ENCODE measurements around the gene MAP7. TPM values are rescaled to one million over a fixed set of nuclear protein-coding genes. Genes with fewer than 3 reads are reported as not detected.
"Not testable (repeated sequence)": the region's sequence is repeated elsewhere in the genome, so short reads cannot be mapped to it uniquely, and the experiment has no call there.

Gene MAP7
- total RNA-seq, 1 donor from 2014 or later = 101 TPM

DNA sequence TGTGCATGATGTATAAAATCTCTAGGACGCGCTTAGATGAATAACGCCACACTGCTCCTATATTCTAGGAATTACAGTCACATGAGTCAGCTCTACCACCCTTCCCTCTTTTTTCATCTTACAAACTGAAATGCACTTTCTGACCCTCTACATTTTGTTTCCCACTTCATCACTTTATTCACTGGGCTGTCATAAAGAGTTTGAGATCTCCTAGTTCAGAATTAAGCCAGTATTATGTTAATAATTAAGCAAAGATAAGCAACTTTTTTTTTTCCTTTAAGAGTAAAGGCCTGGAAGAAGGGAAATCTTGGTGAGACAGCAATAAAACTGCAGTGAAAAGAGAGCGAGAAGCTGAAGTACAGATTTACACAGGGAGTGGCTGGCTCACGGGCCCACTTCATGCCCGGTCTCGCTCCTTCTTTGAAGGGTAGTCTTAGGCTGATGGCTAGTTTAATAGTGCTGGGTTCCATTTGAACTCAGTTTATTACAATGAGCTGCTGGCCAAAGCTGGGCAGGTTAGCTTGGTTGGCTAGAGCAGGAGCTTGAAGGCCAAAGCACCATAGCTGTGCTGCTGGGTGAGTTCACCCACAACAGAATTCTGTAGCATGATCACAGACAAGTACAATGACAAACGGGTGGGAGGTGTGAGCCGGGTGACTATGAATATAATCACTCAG, 110.6 kb downstream of the MAP7 start:
- TF ChIP-seq CTCF (IDR thresholded peaks at IDR 0.05; ENCODE audit: unreplicated experiment) = no peak
- H3K9me3 Mint-ChIP-seq (ENCODE audit: low read depth) = no peaks in the 10 kb centered on the region
- H3K4me3 Mint-ChIP-seq (ENCODE audit: low read depth) = peak overlapping the region; percentile 35
- peak overlapping the region; percentile 91 for H3K27ac Mint-ChIP-seq
- peaks cover 48% of the 10 kb centered on the region for H3K4me1 Mint-ChIP-seq (ENCODE audit: low read depth)
- DNase-seq (ENCODE audit: low spot score, unreplicated experiment) = no peak
- H3K27me3 Mint-ChIP-seq = no peaks in the 10 kb centered on the region
- no peaks in the 10 kb centered on the region for H3K36me3 Mint-ChIP-seq (ENCODE audit: insufficient read depth)

- H3K27ac Mint-ChIP-seq = no peak overlapping the region
- no peaks in the 10 kb centered on the region for H3K36me3 Mint-ChIP-seq (ENCODE audit: insufficient read depth)
- H3K4me3 Mint-ChIP-seq (ENCODE audit: low read depth) = no peak overlapping the region
- no peak for DNase-seq (ENCODE audit: low spot score, unreplicated experiment)
- no peaks in the 10 kb centered on the region for H3K27me3 Mint-ChIP-seq
- H3K4me1 Mint-ChIP-seq (ENCODE audit: low read depth) = peaks cover 49% of the 10 kb centered on the region
- no peak for TF ChIP-seq CTCF (IDR thresholded peaks at IDR 0.05; ENCODE audit: unreplicated experiment)
- H3K9me3 Mint-ChIP-seq (ENCODE audit: low read depth) = no peaks in the 10 kb centered on the region
These were observed 111.8 kb downstream of the MAP7 start for GRCh38 chr6:136438441-136438840.

- peaks cover 49% of the 10 kb centered on the region for H3K4me1 Mint-ChIP-seq (ENCODE audit: low read depth)
- no peak for DNase-seq (ENCODE audit: low spot score, unreplicated experiment)
- H3K27me3 Mint-ChIP-seq = no peaks in the 10 kb centered on the region
- no peak overlapping the region for H3K27ac Mint-ChIP-seq
- no peaks in the 10 kb centered on the region for H3K9me3 Mint-ChIP-seq (ENCODE audit: low read depth)
- no peak overlapping the region for H3K4me3 Mint-ChIP-seq (ENCODE audit: low read depth)
- TF ChIP-seq CTCF (IDR thresholded peaks at IDR 0.05; ENCODE audit: unreplicated experiment) = no peak
- no peaks in the 10 kb centered on the region for H3K36me3 Mint-ChIP-seq (ENCODE audit: insufficient read depth)
These were observed 113.0 kb downstream of the MAP7 start for GRCh38 chr6:136437246-136437645.

- Mint-ChIP-seq H3K4me3 (ENCODE audit: low read depth) (no peak overlapping the region), H3K27ac (no peak overlapping the region)
These were observed 115.1 kb downstream of the MAP7 start for GRCh38 chr6:136435101-136435500.

GRCh38 chr6:136431306-136431705, 118.9 kb downstream of the MAP7 start:
- H3K27ac Mint-ChIP-seq; H3K36me3 Mint-ChIP-seq (ENCODE audit: insufficient read depth); H3K4me3 Mint-ChIP-seq (ENCODE audit: low read depth); H3K27me3 Mint-ChIP-seq; H3K9me3 Mint-ChIP-seq (ENCODE audit: low read depth); DNase-seq (ENCODE audit: low spot score, unreplicated experiment): not testable (repeated sequence)
- peaks cover 47% of the 10 kb centered on the region for H3K4me1 Mint-ChIP-seq (ENCODE audit: low read depth)

More at GRCh38 chr6:136435101-136435500, 115.1 kb downstream of the MAP7 start:
- peaks cover 10% of the 10 kb centered on the region for H3K36me3 Mint-ChIP-seq (ENCODE audit: insufficient read depth)
- DNase-seq (ENCODE audit: low spot score, unreplicated experiment) = no peak
- no peak for TF ChIP-seq CTCF (IDR thresholded peaks at IDR 0.05; ENCODE audit: unreplicated experiment)
- H3K27me3 Mint-ChIP-seq = no peaks in the 10 kb centered on the region
- H3K9me3 Mint-ChIP-seq (ENCODE audit: low read depth) = no peaks in the 10 kb centered on the region
- H3K4me1 Mint-ChIP-seq (ENCODE audit: low read depth) = peaks cover 50% of the 10 kb centered on the region
